ENCODE data around the gene ZDHHC8.

The ZDHHC8 gene

DNA sequence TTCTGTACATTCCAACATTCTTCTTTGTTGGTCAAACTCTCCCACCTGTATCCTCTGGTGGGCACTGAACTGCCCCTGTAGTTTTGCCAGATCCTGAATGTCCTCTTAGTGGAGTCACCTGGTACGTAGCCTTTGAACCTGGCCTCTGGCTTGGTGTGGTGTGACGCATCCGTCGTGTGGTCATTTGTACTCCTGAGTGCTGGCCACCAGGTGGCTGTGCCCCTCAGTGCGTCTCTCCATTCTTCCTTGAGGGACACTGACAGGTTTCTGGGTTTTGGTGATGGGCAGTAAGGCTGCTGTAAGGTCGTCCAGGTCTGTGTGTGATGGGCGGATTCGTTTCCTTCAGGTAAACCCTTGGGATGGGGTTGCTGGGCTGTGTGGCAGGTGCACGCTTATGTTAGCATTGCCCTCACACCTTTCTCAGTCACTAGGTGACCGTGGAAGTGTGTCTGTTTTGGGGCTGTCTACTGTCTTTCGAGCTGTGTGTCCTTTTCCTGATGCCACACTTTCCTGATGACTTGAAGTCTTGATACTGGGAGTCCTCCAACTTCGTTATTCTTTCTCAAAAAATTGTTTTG lies 29.3 kb upstream of the ZDHHC8 start:
- no peak overlapping the region for H3K4me3 ChIP-seq (ENCODE audit: low read depth, low read length)
- no peak for TF ChIP-seq POLR2A (IDR thresholded peaks at IDR 0.05; ENCODE audit: extremely low read depth, insufficient read length)
- TF ChIP-seq, protein P1, sequence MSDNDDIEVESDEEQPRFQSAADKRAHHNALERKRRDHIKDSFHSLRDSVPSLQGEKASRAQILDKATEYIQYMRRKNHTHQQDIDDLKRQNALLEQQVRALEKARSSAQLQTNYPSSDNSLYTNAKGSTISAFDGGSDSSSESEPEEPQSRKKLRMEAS (IDR thresholded peaks at IDR 0.05; ENCODE audit: low read depth, low read length), result no peak
- TF ChIP-seq MYC (IDR thresholded peaks at IDR 0.05; ENCODE audit: low read depth, low read length), result no peak
- TF ChIP-seq, protein P2, sequence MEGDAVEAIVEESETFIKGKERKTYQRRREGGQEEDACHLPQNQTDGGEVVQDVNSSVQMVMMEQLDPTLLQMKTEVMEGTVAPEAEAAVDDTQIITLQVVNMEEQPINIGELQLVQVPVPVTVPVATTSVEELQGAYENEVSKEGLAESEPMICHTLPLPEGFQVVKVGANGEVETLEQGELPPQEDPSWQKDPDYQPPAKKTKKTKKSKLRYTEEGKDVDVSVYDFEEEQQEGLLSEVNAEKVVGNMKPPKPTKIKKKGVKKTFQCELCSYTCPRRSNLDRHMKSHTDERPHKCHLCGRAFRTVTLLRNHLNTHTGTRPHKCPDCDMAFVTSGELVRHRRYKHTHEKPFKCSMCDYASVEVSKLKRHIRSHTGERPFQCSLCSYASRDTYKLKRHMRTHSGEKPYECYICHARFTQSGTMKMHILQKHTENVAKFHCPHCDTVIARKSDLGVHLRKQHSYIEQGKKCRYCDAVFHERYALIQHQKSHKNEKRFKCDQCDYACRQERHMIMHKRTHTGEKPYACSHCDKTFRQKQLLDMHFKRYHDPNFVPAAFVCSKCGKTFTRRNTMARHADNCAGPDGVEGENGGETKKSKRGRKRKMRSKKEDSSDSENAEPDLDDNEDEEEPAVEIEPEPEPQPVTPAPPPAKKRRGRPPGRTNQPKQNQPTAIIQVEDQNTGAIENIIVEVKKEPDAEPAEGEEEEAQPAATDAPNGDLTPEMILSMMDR (IDR thresholded peaks at IDR 0.05; ENCODE audit: low read depth, low read length), result no peak
- DNase-seq (ENCODE audit: low read depth), result no peak

DNA sequence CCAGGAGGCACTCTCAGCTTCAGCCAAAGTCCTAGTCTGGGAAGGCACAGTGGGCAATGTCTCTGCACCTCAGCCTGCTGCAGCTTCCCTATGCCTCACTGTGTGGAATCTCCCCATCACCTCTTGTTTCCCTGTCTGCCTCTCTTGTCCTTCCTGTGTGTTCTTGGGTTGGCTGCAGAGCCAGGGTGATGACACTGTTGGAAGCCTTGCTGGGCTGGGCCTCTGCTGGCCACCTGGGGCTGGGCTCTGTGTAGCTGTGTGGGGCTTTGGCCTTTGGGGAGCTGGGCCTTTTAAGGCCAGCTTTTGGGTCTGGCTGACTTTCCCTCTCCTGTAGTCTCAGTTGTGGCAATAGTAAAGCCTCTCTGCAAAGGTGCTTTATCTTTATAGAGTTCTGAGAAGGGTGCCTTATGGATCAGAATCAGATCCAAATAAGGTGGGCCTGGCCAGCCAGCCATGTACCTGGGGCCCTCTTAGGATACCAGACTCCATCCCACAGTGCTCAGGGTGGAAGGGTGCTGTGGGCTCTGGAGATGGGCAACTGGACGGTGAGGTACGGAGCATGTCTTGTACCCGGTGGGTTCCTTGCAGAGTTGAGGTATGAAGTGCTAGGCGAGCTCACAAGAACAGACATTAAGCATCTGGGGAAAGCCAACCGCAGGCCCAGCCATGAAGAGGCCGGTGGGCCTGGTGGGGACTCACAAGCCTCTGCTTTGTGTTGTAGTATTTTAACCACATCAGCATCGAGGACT lies 26.0 kb upstream of the ZDHHC8 start:
- TF ChIP-seq POLR2A (IDR thresholded peaks at IDR 0.05; ENCODE audit: extremely low read depth, insufficient read length) (no peak), MYC (IDR thresholded peaks at IDR 0.05; ENCODE audit: low read depth, low read length) (no peak)
- TF ChIP-seq, protein P2 (IDR thresholded peaks at IDR 0.05; ENCODE audit: low read depth, low read length), result no peak
- TF ChIP-seq, protein P1 (IDR thresholded peaks at IDR 0.05; ENCODE audit: low read depth, low read length), result no peak
- DNase-seq (ENCODE audit: low read depth), result no peak
- no peak overlapping the region for H3K4me3 ChIP-seq (ENCODE audit: low read depth, low read length)

DNA sequence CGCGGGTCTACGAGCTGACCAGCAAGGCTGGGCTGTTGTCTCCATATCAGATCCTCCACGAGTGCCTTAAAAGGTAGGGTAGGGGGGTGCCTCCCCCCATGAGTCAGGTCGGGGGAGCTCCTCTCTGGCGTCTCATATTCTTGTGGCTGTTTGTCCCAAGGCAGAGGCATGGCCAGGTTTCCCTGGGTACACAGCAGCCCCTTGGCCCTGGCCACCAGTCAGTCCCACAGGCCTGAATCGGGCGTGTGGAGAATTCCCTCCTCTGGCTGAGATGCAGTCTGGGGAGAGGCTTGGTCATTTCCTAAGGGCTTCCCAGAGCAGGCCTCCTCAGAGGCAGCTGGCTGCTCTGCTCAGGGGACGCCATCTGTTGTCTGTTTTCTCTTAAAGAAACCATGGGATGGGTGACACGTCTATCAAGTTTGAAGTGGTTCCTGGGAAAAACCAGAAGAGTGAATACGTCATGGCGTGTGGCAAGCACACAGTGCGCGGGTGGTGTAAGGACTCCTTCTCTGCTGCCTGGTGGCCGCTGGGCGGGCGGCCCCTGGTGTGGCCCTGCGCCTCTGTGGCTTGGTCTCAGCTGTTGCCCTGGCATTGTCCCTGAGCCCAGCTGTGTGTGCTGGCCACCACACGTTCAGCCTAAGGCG lies 25.3 kb upstream of the ZDHHC8 start:
- DNase-seq (ENCODE audit: low read depth), result no peak
- no peak for TF ChIP-seq POLR2A (IDR thresholded peaks at IDR 0.05; ENCODE audit: extremely low read depth, insufficient read length)
- TF ChIP-seq, protein P2 (IDR thresholded peaks at IDR 0.05; ENCODE audit: low read depth, low read length), result no peak
- TF ChIP-seq, protein P1 (IDR thresholded peaks at IDR 0.05; ENCODE audit: low read depth, low read length), result no peak
- no peak for TF ChIP-seq MYC (IDR thresholded peaks at IDR 0.05; ENCODE audit: low read depth, low read length)
- no peak overlapping the region for H3K4me3 ChIP-seq (ENCODE audit: low read depth, low read length)

DNA sequence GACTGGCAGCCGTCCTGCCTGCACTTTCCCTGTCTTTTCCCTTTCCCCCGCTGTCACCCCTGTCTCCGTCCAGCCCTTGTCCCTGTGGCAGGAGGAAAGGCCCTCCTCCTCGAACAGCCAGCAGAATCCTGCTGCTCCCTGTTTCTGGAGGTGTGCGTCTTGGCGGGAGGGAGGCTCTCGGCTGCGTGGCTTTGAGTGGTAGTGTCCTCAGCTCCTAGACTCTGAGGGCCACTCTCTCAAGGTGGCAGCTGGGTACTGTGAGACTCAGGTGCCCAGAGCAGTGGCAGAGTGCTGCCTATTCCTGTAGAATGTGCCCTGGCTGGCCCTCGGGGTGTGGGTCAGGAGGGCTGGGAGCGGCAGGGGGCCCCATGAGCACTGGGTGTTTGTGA lies 24.8 kb upstream of the ZDHHC8 start:
- no peak for DNase-seq (ENCODE audit: low read depth)
- no peak overlapping the region for H3K4me3 ChIP-seq (ENCODE audit: low read depth, low read length)
- no peak for TF ChIP-seq POLR2A (IDR thresholded peaks at IDR 0.05; ENCODE audit: extremely low read depth, insufficient read length)
- TF ChIP-seq, protein P2 (IDR thresholded peaks at IDR 0.05; ENCODE audit: low read depth, low read length), result no peak
- no peak for TF ChIP-seq MYC (IDR thresholded peaks at IDR 0.05; ENCODE audit: low read depth, low read length)
- TF ChIP-seq, protein P1 (IDR thresholded peaks at IDR 0.05; ENCODE audit: low read depth, low read length), result no peak

DNA sequence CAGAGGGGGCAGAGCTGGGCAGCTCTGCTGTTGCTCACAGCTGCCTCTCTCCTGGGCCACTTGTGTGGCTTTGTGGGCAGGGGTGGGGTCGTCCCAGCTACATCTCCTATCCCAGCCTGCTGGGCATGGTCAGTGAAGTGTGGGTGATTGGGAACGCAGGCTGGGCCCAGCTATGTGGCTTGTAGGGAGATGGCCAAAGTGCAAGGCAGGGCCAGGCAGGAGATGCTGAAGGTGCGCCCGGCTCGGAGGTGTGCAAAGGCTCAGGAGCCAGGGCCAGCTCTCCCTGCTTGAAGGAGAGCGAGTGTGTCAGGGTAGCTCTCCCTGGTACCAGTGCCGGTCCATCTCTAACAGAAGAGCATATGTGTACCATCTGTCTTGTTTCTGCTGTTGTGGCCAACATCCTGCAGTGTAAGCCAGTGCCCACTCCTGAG lies 24.1 kb upstream of the ZDHHC8 start:
- no peak overlapping the region for H3K4me3 ChIP-seq (ENCODE audit: low read depth, low read length)
- TF ChIP-seq, protein P1 (IDR thresholded peaks at IDR 0.05; ENCODE audit: low read depth, low read length), result no peak
- TF ChIP-seq MYC (IDR thresholded peaks at IDR 0.05; ENCODE audit: low read depth, low read length), result no peak
- TF ChIP-seq POLR2A (IDR thresholded peaks at IDR 0.05; ENCODE audit: extremely low read depth, insufficient read length), result no peak
- TF ChIP-seq, protein P2 (IDR thresholded peaks at IDR 0.05; ENCODE audit: low read depth, low read length), result no peak
- DNase-seq (ENCODE audit: low read depth), result no peak
